ENCODE measurements around the gene PDILT. TPM values are rescaled to one million over a fixed set of nuclear protein-coding genes. Genes with fewer than 3 reads are reported as not detected.
A peak's percentile ranks its signal among the peaks of the same experiment; 100 is the strongest.

Gene PDILT
- total RNA-seq, 4 donors from 2014 or later = not detected

- H3K4me3 ChIP-seq = no peak overlapping the region
- no peaks in the 10 kb centered on the region for H3K27me3 ChIP-seq
- TF ChIP-seq CTCF (IDR thresholded peaks at IDR 0.05) = no peak
- TF ChIP-seq POLR2A (IDR thresholded peaks at IDR 0.05) = no peak
- intact Hi-C loops (cut with DNase I; ENCODE audit: low total_unique reads) = no loop called here
- H3K4me1 ChIP-seq = no peaks in the 10 kb centered on the region
- no peak for DNase-seq
- H3K27ac ChIP-seq = peak overlapping the region in 1 of 2 donors; percentile 10
- peaks cover 0 to 5% of the 10 kb centered on the region in 2 donors for H3K9me3 ChIP-seq
- no peaks in the 10 kb centered on the region for H3K36me3 ChIP-seq
Measured at GRCh38 chr16:20415541-20415940, 11.0 kb upstream of the PDILT start.

GRCh38 chr16:20411055-20411454 is 6.5 kb upstream of the PDILT start:
- no peak for TF ChIP-seq POLR2A (IDR thresholded peaks at IDR 0.05)
- TF ChIP-seq CTCF (IDR thresholded peaks at IDR 0.05) = no peak
- no peak overlapping the region for H3K4me3 ChIP-seq
- intact Hi-C loops (cut with DNase I; ENCODE audit: low total_unique reads) = no loop called here
- no peaks in the 10 kb centered on the region for H3K36me3 ChIP-seq
- peaks cover 0 to 3% of the 10 kb centered on the region in 2 donors for H3K9me3 ChIP-seq
- DNase-seq = no peak
- H3K27ac ChIP-seq = no peak overlapping the region
- H3K4me1 ChIP-seq = no peaks in the 10 kb centered on the region
- H3K27me3 ChIP-seq = no peaks in the 10 kb centered on the region

GRCh38 chr16:20410121-20410723 is 5.7 kb upstream of the PDILT start:
- H3K4me3 ChIP-seq = no peak overlapping the region
- TF ChIP-seq POLR2A (IDR thresholded peaks at IDR 0.05) (no peak), CTCF (IDR thresholded peaks at IDR 0.05) (no peak)

GRCh38 chr16:20409398-20410120 is 5.0 kb upstream of the PDILT start, which contains the start of gene ACSM5:
Gene ACSM5, plus strand, starts transcription at chr16:20409534. Its CDS starts 1,951 bp downstream, at chr16:20411485.
- no peaks in the 10 kb centered on the region for H3K27me3 ChIP-seq
- TF ChIP-seq CTCF (IDR thresholded peaks at IDR 0.05) (no peak), POLR2A (IDR thresholded peaks at IDR 0.05) (no peak)
- no peaks in the 10 kb centered on the region for H3K9me3 ChIP-seq
- no peaks in the 10 kb centered on the region for H3K4me1 ChIP-seq
- DNase-seq = peak in 1 of 2 donors; percentile 45
- intact Hi-C loops (cut with DNase I; ENCODE audit: low total_unique reads) = no loop called here
- H3K4me3 ChIP-seq = no peak within 1 kb of the TSS
- no peak within 1 kb of the TSS for H3K27ac ChIP-seq
- H3K36me3 ChIP-seq = no peaks in the 10 kb centered on the region

More at GRCh38 chr16:20410121-20410723, 5.7 kb upstream of the PDILT start:
- Histone ChIP-seq H3K36me3 (no peaks in the 10 kb centered on the region), H3K27ac (no peak overlapping the region), H3K4me1 (no peaks in the 10 kb centered on the region), H3K9me3 (no peaks in the 10 kb centered on the region), H3K27me3 (no peaks in the 10 kb centered on the region)
- DNase-seq = no peak
- intact Hi-C loops (cut with DNase I; ENCODE audit: low total_unique reads) = no loop called here

- Histone ChIP-seq H3K4me3 (no peak overlapping the region), H3K27ac (no peak overlapping the region), H3K9me3 (no peaks in the 10 kb centered on the region), H3K27me3 (no peaks in the 10 kb centered on the region), H3K36me3 (no peaks in the 10 kb centered on the region), H3K4me1 (no peaks in the 10 kb centered on the region)
- TF ChIP-seq POLR2A (IDR thresholded peaks at IDR 0.05) (no peak), CTCF (IDR thresholded peaks at IDR 0.05) (no peak)
- no peak for DNase-seq
- intact Hi-C loops (cut with DNase I; ENCODE audit: low total_unique reads) = no loop called here
Measured at GRCh38 chr16:20402651-20403050, 1.9 kb downstream of the PDILT start.

Measured in uterus (tissue), 4 donors.